Measurements from ENCODE around the gene MNT. TPM values are rescaled to one million over a fixed set of nuclear protein-coding genes. Genes with fewer than 3 reads are reported as not detected.

The MNT gene
- polyA plus RNA-seq, 3 donors: 0.28 to 42.4 (median 1.3) TPM

DNA sequence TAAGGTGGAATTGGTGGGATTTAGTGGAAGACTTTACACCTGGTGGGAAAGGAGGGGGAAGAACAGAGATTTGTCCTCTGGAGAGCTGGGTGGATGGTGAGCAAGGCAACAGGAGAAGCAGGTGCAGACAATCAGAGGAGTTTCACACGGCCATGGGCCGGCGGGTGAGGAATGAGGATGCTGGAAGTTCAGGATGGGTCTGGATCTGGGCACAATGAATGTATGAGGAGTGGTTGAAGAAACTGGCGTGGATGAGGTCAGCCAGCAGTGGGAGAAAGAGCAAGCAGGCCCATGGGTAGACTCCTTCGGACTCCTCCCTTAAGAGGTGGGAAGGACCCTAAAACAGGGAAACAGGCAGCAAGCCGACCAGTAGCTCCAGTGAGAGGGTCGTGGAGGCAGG is 10.1 kb upstream of the MNT start:
- H4K20me1 ChIP-seq (ENCODE audit: insufficient read depth, low read length): no peaks in the 10 kb centered on the region
- no peaks in the 10 kb centered on the region for H3K9me3 ChIP-seq (replicated peaks in 1 of 2; ENCODE audit: control insufficient read depth in 1 of 2, insufficient read depth in 1 of 2, low read length in 2 of 2)
- no peak overlapping the region for H2AFZ ChIP-seq (ENCODE audit: insufficient read depth, low read depth, low read length, poor library complexity, severe bottlenecking)
- no peaks in the 10 kb centered on the region for H3K79me2 ChIP-seq (ENCODE audit: insufficient read depth, low read length)
- no peak for DNase-seq
- 94% methylated on average over 7 of the region's 7 CpGs for WGBS (ENCODE audit: insufficient coverage)
- peaks cover 5 to 23% of the 10 kb centered on the region in 2 donors for H3K36me3 ChIP-seq (replicated peaks in 1 of 2; ENCODE audit: control insufficient read depth in 1 of 2, insufficient read depth in 2 of 2, low read length in 2 of 2)
- Mint-ChIP-seq H3K27me3 (ENCODE audit: low read depth in 3 of 3) (peaks cover 0 to 4% (median 1%) of the 10 kb centered on the region in 3 donors), H3K27ac (no peak overlapping the region), H3K9me3 (no peaks in the 10 kb centered on the region), H3K4me1 (peaks cover 22% of the 10 kb centered on the region), H3K36me3 (peaks cover 26 to 29% of the 10 kb centered on the region in 2 donors), H3K4me3 (no peak overlapping the region)
- TF ChIP-seq, protein P1, sequence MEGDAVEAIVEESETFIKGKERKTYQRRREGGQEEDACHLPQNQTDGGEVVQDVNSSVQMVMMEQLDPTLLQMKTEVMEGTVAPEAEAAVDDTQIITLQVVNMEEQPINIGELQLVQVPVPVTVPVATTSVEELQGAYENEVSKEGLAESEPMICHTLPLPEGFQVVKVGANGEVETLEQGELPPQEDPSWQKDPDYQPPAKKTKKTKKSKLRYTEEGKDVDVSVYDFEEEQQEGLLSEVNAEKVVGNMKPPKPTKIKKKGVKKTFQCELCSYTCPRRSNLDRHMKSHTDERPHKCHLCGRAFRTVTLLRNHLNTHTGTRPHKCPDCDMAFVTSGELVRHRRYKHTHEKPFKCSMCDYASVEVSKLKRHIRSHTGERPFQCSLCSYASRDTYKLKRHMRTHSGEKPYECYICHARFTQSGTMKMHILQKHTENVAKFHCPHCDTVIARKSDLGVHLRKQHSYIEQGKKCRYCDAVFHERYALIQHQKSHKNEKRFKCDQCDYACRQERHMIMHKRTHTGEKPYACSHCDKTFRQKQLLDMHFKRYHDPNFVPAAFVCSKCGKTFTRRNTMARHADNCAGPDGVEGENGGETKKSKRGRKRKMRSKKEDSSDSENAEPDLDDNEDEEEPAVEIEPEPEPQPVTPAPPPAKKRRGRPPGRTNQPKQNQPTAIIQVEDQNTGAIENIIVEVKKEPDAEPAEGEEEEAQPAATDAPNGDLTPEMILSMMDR (IDR thresholded peaks at IDR 0.05): no peak
- no peaks in the 10 kb centered on the region for H3K27me3 ChIP-seq (ENCODE audit: control insufficient read depth in 2 of 2, insufficient read depth in 2 of 2, low read length in 2 of 2)
- intact Hi-C loops (cut with micrococcal nuclease): no loop called here
- peaks cover 3 to 17% of the 10 kb centered on the region in 2 donors for H3K4me1 ChIP-seq (ENCODE audit: control insufficient read depth in 1 of 2, insufficient read depth in 2 of 2, low read length in 2 of 2)
- H3K27ac ChIP-seq (ENCODE audit: low read depth in 1 of 2, low read length in 2 of 2): no peak overlapping the region
- H3K4me2 ChIP-seq (replicated peaks; ENCODE audit: extremely low read depth, low read length, poor library complexity, severe bottlenecking): no peak overlapping the region
- H3K4me3 ChIP-seq (replicated peaks in 1 of 3; ENCODE audit: low read depth in 2 of 3, low read length in 3 of 3): no peak overlapping the region
- H3K9ac ChIP-seq (ENCODE audit: insufficient read depth, low read length, poor library complexity, severe bottlenecking): no peak overlapping the region

DNA sequence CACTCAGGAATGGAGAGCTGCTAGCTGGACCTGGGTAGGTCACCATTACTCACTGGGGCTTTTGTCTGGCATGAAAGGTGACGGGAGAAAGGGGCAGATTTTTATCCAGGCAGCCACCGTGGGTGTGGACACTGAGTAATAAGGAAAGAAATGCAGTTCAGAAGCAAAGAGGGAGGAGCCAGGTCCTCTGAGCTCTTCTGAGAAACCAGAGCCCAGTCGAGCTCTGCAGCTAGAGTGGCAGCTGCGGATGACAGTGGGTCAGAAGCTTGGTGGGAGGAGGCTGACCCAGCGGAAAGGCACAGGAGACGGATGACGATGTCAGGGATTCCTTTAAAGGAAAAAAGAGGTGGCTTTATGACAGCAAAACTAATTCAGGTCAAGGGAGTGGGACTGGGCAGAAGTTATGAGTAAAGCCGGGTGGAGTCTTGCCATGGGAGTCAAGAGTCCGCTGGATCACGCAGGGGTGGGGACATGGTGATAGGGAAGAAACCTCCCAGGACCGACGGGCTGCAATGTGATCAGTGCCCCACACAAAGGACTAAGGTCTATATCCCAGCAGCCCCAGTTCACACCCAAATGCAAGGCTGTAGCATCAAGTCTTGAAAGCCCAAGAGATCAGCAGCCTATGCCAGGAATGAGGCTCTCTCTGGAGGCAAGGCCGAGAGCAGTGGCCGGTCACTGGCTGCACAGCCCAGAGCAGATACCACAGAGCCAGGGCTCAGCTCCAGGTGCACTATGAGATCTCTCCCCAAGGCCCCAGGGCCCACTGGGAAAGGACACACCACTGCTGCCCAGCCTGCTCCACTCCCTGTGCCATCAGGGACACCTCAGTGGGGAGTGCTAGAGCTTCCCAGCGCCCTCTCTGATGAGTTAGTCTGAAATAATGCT is 6.3 kb upstream of the MNT start:
- H3K27ac ChIP-seq (ENCODE audit: low read depth in 1 of 2, low read length in 2 of 2): no peak overlapping the region
- intact Hi-C loops (cut with micrococcal nuclease): no loop called here
- 95% methylated on average over 9 of the region's 15 CpGs for WGBS (ENCODE audit: insufficient coverage)

More for the DNA sequence above, 6.3 kb upstream of the MNT start:
- Mint-ChIP-seq H3K36me3 (peaks cover 13 to 15% of the 10 kb centered on the region in 2 donors), H3K4me1 (peaks cover 51% of the 10 kb centered on the region), H3K9me3 (no peaks in the 10 kb centered on the region), H3K4me3 (no peak overlapping the region), H3K27ac (peak overlapping the region in 4 of 7 donors; percentile 7 to 91 (median 54)), H3K27me3 (ENCODE audit: low read depth in 3 of 3) (peaks cover 0 to 5% (median 0%) of the 10 kb centered on the region in 3 donors)
- TF ChIP-seq, protein P1 (IDR thresholded peaks at IDR 0.05): no peak
- no peak overlapping the region for H2AFZ ChIP-seq (ENCODE audit: insufficient read depth, low read depth, low read length, poor library complexity, severe bottlenecking)
- DNase-seq: no peak
- no peak overlapping the region for H3K4me3 ChIP-seq (replicated peaks in 1 of 3; ENCODE audit: low read depth in 2 of 3, low read length in 3 of 3)
- peaks cover 0 to 6% of the 10 kb centered on the region in 2 donors for H3K36me3 ChIP-seq (replicated peaks in 1 of 2; ENCODE audit: control insufficient read depth in 1 of 2, insufficient read depth in 2 of 2, low read length in 2 of 2)
- H3K4me2 ChIP-seq (replicated peaks; ENCODE audit: extremely low read depth, low read length, poor library complexity, severe bottlenecking): no peak overlapping the region
- no peaks in the 10 kb centered on the region for H3K79me2 ChIP-seq (ENCODE audit: insufficient read depth, low read length)
- H3K9ac ChIP-seq (ENCODE audit: insufficient read depth, low read length, poor library complexity, severe bottlenecking): no peak overlapping the region
- no peaks in the 10 kb centered on the region for H4K20me1 ChIP-seq (ENCODE audit: insufficient read depth, low read length)
- H3K27me3 ChIP-seq (ENCODE audit: control insufficient read depth in 2 of 2, insufficient read depth in 2 of 2, low read length in 2 of 2): no peaks in the 10 kb centered on the region
- no peaks in the 10 kb centered on the region for H3K9me3 ChIP-seq (replicated peaks in 1 of 2; ENCODE audit: control insufficient read depth in 1 of 2, insufficient read depth in 1 of 2, low read length in 2 of 2)
- peaks cover 41 to 47% of the 10 kb centered on the region in 2 donors for H3K4me1 ChIP-seq (ENCODE audit: control insufficient read depth in 1 of 2, insufficient read depth in 2 of 2, low read length in 2 of 2)

Data from CD14-positive monocyte (primary cell).